ENCODE measurements around the gene MACROD1. TPM values are rescaled to one million over a fixed set of nuclear protein-coding genes. Genes with fewer than 3 reads are reported as not detected.

Gene MACROD1
- total and polyA plus RNA-seq, 8 donors, result 13.5 to 25.1 (median 20.3) TPM

DNA sequence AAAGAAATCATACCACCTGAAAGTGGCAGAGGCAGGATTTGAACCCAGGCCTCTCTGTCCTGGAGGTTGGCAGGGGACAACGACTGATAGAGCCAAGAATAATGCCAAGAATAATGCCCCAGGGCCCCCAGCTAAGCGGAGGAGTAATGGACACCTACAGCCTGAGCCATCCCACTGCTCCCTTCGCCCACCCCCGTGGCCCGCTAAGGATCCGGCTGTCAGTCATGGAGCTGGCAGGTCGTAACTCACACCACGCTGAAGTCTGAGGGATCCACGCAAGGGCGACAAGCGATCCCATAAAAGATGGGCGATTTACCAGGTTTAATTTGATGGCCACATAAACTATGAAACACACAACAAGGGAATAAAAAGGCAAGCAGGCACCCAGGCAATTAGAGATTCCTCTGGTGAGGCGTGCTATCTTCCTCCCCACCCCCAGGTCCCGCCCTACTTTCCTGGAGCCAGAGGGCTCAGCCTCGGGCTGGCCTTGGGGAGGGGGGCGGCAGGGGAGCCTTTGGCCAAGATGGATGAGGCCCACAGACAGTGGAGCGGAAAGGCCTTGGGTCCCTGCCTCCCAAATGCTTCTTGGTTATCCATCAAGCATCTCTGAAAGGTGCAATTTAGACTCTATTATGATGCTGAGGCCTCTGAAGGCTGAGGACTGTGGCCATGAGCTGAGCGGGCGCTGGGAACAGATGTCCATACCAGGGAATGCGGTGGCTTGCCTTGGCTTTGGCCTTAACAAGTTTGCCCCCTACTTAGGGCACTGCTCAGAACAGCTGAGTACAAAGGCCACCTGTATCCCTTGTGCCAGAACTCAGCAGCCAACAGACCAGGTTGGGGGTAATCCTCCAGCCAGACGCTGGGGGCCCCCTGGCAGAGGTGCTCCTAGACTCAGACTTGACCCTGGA lies 55.2 kb downstream of the MACROD1 start:
- DNase-seq (no peak), ATAC-seq (no peak)
- intact Hi-C loops (cut with DNase I), result no loop called here
- Histone ChIP-seq H3K27me3 (no peaks in the 10 kb centered on the region), H3K36me3 (no peaks in the 10 kb centered on the region), H3K4me3 (no peak overlapping the region), H3K4me1 (no peaks in the 10 kb centered on the region), H3K27ac (no peak overlapping the region), H3K9me3 (no peaks in the 10 kb centered on the region)
- TF ChIP-seq, protein P1, sequence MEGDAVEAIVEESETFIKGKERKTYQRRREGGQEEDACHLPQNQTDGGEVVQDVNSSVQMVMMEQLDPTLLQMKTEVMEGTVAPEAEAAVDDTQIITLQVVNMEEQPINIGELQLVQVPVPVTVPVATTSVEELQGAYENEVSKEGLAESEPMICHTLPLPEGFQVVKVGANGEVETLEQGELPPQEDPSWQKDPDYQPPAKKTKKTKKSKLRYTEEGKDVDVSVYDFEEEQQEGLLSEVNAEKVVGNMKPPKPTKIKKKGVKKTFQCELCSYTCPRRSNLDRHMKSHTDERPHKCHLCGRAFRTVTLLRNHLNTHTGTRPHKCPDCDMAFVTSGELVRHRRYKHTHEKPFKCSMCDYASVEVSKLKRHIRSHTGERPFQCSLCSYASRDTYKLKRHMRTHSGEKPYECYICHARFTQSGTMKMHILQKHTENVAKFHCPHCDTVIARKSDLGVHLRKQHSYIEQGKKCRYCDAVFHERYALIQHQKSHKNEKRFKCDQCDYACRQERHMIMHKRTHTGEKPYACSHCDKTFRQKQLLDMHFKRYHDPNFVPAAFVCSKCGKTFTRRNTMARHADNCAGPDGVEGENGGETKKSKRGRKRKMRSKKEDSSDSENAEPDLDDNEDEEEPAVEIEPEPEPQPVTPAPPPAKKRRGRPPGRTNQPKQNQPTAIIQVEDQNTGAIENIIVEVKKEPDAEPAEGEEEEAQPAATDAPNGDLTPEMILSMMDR (IDR thresholded peaks at IDR 0.05), result no peak

DNA sequence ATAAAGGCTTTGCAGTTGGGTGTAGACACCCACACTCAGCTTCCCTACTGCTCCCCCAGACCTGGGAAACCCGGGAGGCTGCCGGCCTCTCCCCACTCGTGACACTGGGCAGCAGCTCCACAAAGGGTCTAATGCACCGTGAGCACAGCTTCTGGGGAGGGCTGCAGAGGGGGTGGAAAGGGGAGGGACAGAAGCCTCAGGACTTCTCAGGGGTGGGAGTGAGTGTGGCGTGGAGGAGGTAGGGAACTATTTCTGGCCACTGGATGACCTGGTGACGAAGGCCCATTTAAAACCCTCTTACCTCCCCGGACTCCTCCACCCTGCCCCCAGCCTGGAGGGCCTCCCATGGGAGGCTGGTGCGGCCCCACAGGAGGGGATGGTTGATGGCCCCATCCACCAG lies 56.6 kb downstream of the MACROD1 start:
- intact Hi-C loops (cut with DNase I), result no loop called here
- Histone ChIP-seq H3K27me3 (no peaks in the 10 kb centered on the region), H3K4me1 (no peaks in the 10 kb centered on the region), H3K27ac (no peak overlapping the region), H3K36me3 (no peaks in the 10 kb centered on the region), H3K9me3 (no peaks in the 10 kb centered on the region), H3K4me3 (no peak overlapping the region)
- ATAC-seq (no peak), DNase-seq (no peak)
- TF ChIP-seq, protein P1 (IDR thresholded peaks at IDR 0.05), result no peak

DNA sequence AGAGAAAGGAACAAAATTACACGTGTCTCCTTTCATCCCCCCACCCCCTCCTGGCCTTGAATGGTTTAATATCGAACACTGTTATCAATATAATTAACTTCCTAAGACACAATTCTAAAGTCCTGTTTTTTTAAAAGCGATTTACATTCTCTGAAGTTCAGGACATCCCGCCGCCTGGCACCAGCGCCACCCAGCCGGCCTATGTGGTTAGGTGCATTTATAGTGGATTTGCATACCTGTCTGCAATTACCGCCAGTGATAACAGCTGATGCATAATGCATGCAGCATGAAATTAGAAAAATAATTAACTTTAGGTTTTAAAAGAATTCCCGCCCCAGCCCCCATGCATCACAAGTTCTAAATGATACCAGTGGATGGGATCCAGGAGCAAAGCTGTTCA lies 58.6 kb downstream of the MACROD1 start:
- TF ChIP-seq, protein P1 (IDR thresholded peaks at IDR 0.05), result no peak
- intact Hi-C loops (cut with DNase I), result no loop called here
- H3K4me3 ChIP-seq, result no peak overlapping the region
- DNase-seq (no peak), ATAC-seq (no peak)
- no peaks in the 10 kb centered on the region for H3K9me3 ChIP-seq
- no peaks in the 10 kb centered on the region for H3K27me3 ChIP-seq
- no peak overlapping the region for H3K27ac ChIP-seq
- no peaks in the 10 kb centered on the region for H3K36me3 ChIP-seq
- H3K4me1 ChIP-seq, result no peaks in the 10 kb centered on the region

DNA sequence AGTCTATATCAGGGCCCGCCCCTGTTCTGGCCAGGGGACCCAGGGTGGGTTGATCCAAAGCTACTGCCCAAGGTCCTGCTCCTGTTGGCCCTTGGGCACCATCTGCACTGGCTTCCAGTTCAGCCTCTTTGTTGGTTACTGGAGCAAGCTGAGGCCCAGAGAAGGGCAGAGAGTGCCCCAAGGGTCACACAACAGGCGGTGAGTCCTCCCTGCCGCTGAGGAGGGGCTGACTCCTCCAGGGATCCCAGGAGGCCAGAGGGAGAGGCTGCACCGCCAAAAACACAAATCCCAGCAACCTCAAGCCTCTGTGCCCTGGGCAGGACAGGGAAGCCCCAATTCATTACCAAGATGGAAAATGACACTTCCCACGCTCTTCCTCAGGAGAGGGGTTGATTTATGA lies 61.3 kb downstream of the MACROD1 start:
- Histone ChIP-seq H3K4me1 (no peaks in the 10 kb centered on the region), H3K27ac (no peak overlapping the region)
- TF ChIP-seq, protein P1 (IDR thresholded peaks at IDR 0.05), result no peak

DNA sequence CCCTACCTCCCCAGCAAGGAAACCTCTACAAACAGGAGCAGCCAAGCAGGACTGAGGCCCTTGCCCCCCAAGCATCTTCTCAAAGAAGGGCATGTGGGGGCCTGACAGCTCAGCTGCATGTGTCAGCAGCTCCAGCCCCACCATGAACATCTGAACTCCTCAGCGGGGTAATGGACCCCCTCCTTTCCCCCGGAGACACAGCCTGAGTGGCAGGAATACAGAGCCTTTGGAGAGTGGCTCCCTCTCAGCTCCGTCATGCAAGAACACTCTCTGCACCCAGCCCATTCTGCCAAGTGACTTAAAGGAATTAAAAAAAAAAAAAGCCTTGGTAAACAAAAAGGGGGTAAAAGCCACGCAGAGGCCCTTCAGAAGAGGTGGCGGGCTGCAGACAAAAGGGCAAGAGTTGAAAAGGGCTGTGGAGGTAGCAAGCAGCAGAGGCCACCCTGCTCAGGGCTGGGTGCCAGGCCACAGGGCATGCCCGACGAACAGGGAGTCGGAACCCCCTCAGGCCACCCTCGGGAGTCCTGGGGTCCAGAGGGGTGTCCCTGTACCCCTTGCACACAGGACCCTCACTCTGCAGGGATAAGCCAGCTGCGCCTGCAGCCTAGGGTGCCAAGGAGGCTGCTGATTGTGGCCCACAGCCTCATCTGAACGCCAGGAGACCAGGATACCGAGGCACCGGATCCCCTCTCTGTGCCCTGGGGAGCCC lies 62.5 kb downstream of the MACROD1 start:
- DNase-seq (no peak), ATAC-seq (peak; percentile 41)
- H3K9me3 ChIP-seq, result no peaks in the 10 kb centered on the region
- H3K27ac ChIP-seq, result no peak overlapping the region
- no peaks in the 10 kb centered on the region for H3K27me3 ChIP-seq
- intact Hi-C loops (cut with DNase I), result no loop called here
- TF ChIP-seq, protein P1 (IDR thresholded peaks at IDR 0.05), result no peak
- H3K4me1 ChIP-seq, result no peaks in the 10 kb centered on the region
- H3K4me3 ChIP-seq, result no peak overlapping the region
- H3K36me3 ChIP-seq, result no peaks in the 10 kb centered on the region

More for the DNA sequence above, 61.3 kb downstream of the MACROD1 start:
- Histone ChIP-seq H3K4me3 (no peak overlapping the region), H3K36me3 (no peaks in the 10 kb centered on the region), H3K9me3 (no peaks in the 10 kb centered on the region), H3K27me3 (no peaks in the 10 kb centered on the region)
- DNase-seq, result no peak
- ATAC-seq, result no peak
- intact Hi-C loops (cut with DNase I), result no loop called here
